Kidney (tissue), 14 donors: ENCODE results near the gene POLR1A. TPM values are rescaled to one million over a fixed set of nuclear protein-coding genes. Genes with fewer than 3 reads are reported as not detected.

Experiments
- DNase-seq, 5 donors: peaks; one replicate each; pipeline ENCODE4 v3.0.0-alpha.2; 2013 to 2020
- FAIRE-seq: peaks from 2 replicates; lab custom pipeline; 2012; peaks lifted over from hg19 to GRCh38; lab: Jason Lieb, UNC
- H3K27ac ChIP-seq, 2 donors: one replicate each; pipeline ENCODE4 v1.7.0; 2013; ENCODE audit warnings: low read depth in 2 of 2, low read length in 2 of 2, inconsistent platforms in 1 of 2
- H3K27me3 ChIP-seq: one replicate; pipeline ENCODE4 v1.7.1; 2013; ENCODE audit warnings: low read length, inconsistent platforms; ENCODE audit not compliant: control insufficient read depth, insufficient read depth
- H3K36me3 ChIP-seq, 3 donors: one replicate each; pipeline versions ENCODE4 v1.7.0 to v1.7.1; 2013; ENCODE audit warnings: low read length in 3 of 3, control low read depth in 1 of 3, inconsistent platforms in 1 of 3; ENCODE audit not compliant: insufficient read depth in 3 of 3, control insufficient read depth in 2 of 3
- H3K4me1 ChIP-seq, 3 donors: one replicate each; pipeline versions ENCODE4 v1.7.0 to v1.7.1; 2013; ENCODE audit warnings: low read length in 3 of 3, inconsistent platforms in 1 of 3, low read depth in 1 of 3; ENCODE audit not compliant: control insufficient read depth in 2 of 3, insufficient read depth in 2 of 3
- H3K4me3 ChIP-seq, 3 donors: one replicate each; pipeline versions ENCODE4 v1.7.0 to v1.8.1; 2013; ENCODE audit warnings: low read length in 3 of 3, control low read depth in 1 of 3, inconsistent platforms in 1 of 3
- H3K9ac ChIP-seq, 3 donors: one replicate each; pipeline versions ENCODE4 v1.7.0 to v1.7.1; 2013; ENCODE audit warnings: low read length in 3 of 3, control low read depth in 1 of 3, inconsistent platforms in 1 of 3
- H3K9me3 ChIP-seq, 3 donors: one replicate each; pipeline versions ENCODE4 v1.7.0 to v1.7.1; 2013; ENCODE audit warnings: low read length in 3 of 3, control low read depth in 1 of 3, inconsistent platforms in 1 of 3; ENCODE audit not compliant: control insufficient read depth in 2 of 3, insufficient read depth in 1 of 3
- CTCF ChIP-seq: IDR thresholded peaks from 3 replicates; pipeline ENCODE4 v1.5.1; 2012; ENCODE audit warnings: mild to moderate bottlenecking, moderate library complexity, borderline replicate concordance; ENCODE audit not compliant: insufficient read depth; ENCODE audit errors: extremely low read depth
- intact Hi-C: fragments of 100-400 bp; cut with DNase I; formaldehyde crosslinking; loops from one replicate; pipeline ENCODE4 v1.11.1; 2022
- polyA plus RNA-seq: library from polyadenylated mRNA; stranded (reverse); fragments of 350-450 nt; fragmentation: Illumina TruSeq; extraction: RNeasy Lipid Tissue Mini Kit (QIAGEN cat#74804); gene quantifications from one replicate; pipeline ENCODE4 v1.2.3, GENCODE V29; 2014; ENCODE audit warnings: low read depth, low replicate concordance; ENCODE audit not compliant: insufficient read depth
- total RNA-seq: library from RNA; stranded (reverse); fragmentation: NEBNext Ultra II Directional; extraction: Animal tissue kit (Norgen Biotek cat#: 25700); gene quantifications from one replicate; pipeline ENCODE4 v1.2.1, GENCODE V29; 2021
- donor health status: control.
- donor health status: control.
- donor health status: control.
- donor health status: control.
- donor health status: control.
- donor health status: DM: yes; HTN: yes; CAD: no.
- donor health status: Normal renal cell carcinoma (clear cell type).

Gene POLR1A
- total and polyA plus RNA-seq, 2 donors from 2014 or later = 3.4 to 33.7 TPM

- Histone ChIP-seq H3K27me3 (no peaks in the 10 kb centered on the region), H3K4me3 (no peak overlapping the region), H3K9ac (no peak overlapping the region), H3K27ac (no peak overlapping the region), H3K4me1 (no peaks in the 10 kb centered on the region), H3K36me3 (peaks cover 27 to 85% (median 65%) of the 10 kb centered on the region in 3 donors), H3K9me3 (no peaks in the 10 kb centered on the region)
- TF ChIP-seq CTCF = no peak
- no peak for DNase-seq
- intact Hi-C loops = no loop called here
- FAIRE-seq = no peak
Measured at GRCh38 chr2:86136141-86136540, 30.5 kb upstream of the POLR1A start.

DNA sequence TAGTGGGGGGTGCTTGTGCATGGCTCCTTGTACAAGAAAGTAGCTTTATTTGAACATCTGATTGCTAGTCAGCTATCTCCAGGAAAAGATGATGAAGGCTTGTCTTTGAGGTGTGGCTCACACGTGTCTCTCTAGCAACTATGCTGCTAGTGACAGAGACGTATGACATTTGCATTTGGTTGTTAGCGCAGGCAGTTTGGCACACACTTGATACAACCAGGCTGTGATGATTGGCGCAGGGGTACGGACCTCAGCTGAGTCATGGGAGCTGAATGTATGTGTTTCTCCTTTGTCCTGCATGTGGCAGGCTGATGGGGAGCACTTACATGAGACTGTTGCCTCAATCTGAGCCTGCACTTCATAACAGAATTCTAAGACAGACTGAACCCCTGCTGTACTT is 30.0 kb upstream of the POLR1A start:
- Histone ChIP-seq H3K9me3 (no peaks in the 10 kb centered on the region), H3K4me3 (no peak overlapping the region), H3K4me1 (no peaks in the 10 kb centered on the region), H3K9ac (no peak overlapping the region), H3K27me3 (no peaks in the 10 kb centered on the region), H3K36me3 (peaks cover 31 to 90% (median 66%) of the 10 kb centered on the region in 3 donors), H3K27ac (no peak overlapping the region)
- TF ChIP-seq CTCF = no peak
- intact Hi-C loops = no loop called here
- no peak for DNase-seq
- no peak for FAIRE-seq

DNA sequence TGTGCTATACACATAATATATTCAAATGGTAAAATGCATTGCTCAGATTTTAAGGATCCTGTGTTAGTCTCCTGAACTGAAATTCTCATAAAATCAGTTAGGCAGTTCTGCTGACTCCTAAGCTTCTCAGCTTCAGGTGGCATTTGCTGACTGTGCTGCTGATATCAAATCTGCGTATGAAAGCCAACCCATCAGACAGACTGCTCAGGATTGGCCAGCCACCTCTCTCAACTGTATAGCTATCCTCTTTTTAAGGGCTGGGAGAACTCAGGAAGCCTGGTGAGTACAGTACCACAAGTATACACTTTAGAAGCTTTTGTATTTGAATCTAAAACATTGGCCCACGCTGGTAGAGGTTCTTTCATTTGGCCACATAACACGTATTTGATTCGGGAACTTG is 29.0 kb upstream of the POLR1A start:
- Histone ChIP-seq H3K4me3 (no peak overlapping the region), H3K9me3 (no peaks in the 10 kb centered on the region), H3K9ac (no peak overlapping the region), H3K4me1 (no peaks in the 10 kb centered on the region), H3K27me3 (no peaks in the 10 kb centered on the region), H3K36me3 (peaks cover 33 to 91% (median 67%) of the 10 kb centered on the region in 3 donors), H3K27ac (no peak overlapping the region)
- intact Hi-C loops = no loop called here
- TF ChIP-seq CTCF = no peak
- FAIRE-seq (no peak), DNase-seq (no peak)

DNA sequence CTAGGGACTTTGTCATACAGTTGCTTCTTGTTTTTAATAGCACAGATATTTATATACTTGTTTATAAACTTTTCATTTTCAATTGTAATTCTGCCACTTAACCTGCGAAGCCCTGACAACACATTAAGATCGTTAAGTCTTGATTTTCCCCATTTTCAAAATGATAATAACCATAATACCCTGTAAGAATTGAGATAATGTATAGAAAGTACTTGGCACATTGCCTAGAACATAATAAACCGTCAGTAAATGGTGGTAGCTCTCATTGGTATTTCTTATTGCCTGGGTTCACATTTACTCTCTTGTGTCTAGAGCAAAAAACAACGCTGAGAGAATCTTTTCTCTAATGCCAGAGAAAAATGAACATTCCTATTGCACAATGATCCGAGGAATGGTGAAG is 19.0 kb upstream of the POLR1A start:
- Histone ChIP-seq H3K36me3 (peaks cover 18 to 64% (median 63%) of the 10 kb centered on the region in 3 donors), H3K4me1 (no peaks in the 10 kb centered on the region), H3K9ac (no peak overlapping the region), H3K9me3 (no peaks in the 10 kb centered on the region), H3K27me3 (no peaks in the 10 kb centered on the region), H3K4me3 (no peak overlapping the region), H3K27ac (no peak overlapping the region)
- intact Hi-C loops = no loop called here
- DNase-seq = no peak
- FAIRE-seq = no peak
- no peak for TF ChIP-seq CTCF
